Measurements from ENCODE around the gene CLPTM1.
A peak's percentile ranks its signal among the peaks of the same experiment; 100 is the strongest.
"Not testable (repeated sequence)": the region's sequence is repeated elsewhere in the genome, so short reads cannot be mapped to it uniquely, and the experiment has no call there.

The CLPTM1 gene

DNA sequence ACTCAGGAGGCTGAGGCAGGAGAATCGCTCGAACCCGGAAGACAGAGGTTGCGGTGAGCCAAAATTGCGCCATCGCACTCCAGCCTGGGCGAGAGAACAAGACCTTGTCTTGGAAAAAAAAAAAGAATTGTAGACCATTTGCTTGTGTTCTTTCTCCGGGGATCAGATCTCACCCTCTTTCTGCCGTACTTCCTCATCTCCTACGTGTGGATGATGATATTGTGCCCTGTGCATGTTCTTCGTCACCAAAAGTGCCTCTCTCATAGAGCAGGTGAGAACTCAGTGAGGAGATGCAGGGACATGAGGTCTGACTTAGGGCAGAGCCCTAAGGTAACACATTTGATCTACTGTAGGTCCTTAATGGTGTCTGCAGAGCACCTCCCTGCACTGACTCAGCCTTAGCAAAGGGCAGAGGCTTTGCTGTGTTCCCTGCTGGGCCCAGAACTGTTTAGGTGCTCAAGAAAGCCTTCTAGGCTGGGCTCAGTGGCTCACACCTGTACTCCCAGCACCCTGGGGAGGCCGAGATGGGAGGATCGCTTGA lies 8.1 kb upstream of the CLPTM1 start:
- DNase-seq: no peak

DNA sequence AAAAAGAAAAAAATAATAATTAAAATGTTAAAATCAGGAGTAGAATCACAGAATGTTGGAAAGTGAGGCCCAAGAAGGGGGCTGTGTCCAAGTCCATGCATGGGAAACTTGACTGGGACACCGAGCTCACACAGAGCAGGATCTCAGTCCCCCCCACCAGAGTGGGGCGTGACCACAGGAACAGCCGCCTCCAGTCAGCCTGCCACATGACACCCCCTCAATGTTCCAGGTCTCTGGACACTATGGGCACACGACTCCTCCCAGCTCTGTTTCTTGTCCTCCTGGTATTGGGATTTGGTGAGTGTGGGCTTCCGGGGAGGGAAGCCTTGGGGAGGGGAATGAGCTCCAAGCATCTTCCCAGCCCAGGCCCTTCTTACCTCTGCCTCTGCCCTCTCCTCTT lies 6.9 kb upstream of the CLPTM1 start:
- no peak for DNase-seq

DNA sequence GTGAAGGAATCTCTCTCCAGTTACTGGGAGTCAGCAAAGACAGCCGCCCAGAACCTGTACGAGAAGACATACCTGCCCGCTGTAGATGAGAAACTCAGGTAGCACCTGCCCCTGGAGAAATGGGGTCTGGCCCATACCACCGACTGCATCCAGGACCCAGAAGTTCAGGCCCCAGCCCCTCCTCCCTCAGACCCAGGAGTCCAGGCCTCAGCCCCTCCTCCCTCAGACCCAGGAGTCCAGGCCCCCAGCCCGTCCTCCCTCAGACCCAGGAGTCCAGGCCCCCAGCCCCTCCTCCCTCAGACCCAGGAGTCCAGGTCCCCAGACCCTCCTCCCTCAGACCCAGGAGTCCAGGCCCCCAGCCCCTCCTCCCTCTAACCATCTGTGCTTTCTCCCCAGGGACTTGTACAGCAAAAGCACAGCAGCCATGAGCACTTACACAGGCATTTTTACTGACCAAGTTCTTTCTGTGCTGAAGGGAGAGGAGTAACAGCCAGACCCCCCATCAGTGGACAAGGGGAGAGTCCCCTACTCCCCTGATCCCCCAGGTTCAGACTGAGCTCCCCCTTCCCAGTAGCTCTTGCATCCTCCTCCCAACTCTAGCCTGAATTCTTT lies 6.3 kb upstream of the CLPTM1 start:
- no peak for DNase-seq

DNA sequence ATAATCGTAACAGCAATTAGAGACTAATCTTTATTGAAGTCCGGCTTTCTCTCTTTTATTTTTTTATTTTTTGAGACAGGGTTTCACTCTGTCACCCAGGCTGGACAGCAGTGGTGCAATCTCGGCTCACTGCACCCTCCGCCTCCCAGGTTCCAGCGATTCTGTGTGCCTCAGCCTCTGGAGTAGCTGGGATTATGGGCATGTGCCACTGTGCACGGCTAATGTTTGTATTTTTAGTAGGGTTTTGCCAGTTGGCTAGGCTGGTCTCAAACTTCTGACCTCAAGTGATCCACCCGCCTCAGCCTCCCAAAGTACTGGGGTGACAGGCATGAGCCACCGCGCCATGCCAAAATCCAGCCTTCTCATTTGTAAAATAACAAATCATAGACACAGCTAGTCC lies 5.6 kb upstream of the CLPTM1 start:
- DNase-seq: no peak

DNA sequence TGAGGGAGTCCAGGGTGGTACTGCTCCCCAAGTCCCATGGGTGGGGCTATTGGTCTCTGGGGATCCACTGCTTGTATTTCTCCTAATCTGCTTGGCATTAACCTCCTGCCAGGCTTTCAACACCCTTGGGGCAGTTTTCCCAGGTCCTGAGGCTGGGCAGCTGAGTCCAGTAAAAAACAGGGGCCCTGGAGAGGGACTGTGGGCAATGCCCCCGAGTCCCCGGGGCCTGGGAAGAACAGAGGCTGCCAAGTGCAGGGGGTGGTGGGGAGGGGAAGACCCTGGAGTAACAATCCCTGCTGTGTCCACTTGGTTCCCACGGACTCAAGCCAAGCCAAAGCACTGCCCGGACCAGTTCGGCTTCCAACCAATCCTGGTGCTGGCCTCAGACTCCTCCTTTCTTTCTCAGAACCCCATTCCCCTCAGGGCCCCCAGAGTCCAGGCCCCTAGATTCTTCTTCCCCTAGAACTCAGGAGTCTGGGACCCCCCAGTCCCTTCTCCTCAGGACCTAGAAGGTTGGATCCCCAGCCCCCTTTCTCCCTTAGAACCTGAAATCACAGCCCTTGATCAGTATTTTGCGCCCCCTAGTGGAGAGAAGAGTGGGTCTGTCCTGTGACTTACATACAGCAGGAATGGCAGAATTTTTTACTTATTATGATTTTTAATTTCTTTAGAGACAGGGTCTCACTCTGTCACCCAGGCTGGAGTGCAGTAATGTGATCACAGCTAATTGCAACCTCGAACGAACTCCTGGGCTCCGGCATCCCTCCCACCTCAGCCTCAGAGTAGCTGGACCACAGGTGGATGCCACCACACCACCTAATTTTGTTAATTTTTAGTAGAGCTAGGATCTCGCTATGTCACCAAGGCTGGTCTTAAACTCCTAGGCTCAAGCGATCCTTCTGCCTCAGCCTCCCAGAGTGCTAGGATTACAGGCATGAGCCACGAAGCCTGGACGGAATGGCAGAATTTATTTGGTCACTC lies 3.7 kb upstream of the CLPTM1 start:
- DNase-seq: peak; percentile 29

DNA sequence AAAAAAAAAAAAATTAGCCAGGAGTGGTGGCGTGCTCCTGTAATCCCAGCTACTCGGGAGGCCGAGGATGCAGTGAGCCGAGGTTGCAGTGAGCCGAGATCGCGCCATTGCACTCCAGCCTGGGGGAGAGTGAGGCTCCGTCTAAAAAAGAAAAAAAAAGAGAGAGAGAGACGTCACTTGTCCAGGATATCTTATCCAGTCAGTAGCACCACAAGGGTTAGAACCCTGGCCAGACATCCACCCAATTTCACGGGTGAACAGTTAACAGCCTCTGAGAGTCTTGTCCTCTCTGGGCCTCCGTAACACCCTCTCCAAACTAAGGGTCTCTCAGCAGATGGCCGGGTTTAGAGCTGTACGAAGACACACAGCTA lies 917 bp upstream of the CLPTM1 start:
- no peak for DNase-seq

DNA sequence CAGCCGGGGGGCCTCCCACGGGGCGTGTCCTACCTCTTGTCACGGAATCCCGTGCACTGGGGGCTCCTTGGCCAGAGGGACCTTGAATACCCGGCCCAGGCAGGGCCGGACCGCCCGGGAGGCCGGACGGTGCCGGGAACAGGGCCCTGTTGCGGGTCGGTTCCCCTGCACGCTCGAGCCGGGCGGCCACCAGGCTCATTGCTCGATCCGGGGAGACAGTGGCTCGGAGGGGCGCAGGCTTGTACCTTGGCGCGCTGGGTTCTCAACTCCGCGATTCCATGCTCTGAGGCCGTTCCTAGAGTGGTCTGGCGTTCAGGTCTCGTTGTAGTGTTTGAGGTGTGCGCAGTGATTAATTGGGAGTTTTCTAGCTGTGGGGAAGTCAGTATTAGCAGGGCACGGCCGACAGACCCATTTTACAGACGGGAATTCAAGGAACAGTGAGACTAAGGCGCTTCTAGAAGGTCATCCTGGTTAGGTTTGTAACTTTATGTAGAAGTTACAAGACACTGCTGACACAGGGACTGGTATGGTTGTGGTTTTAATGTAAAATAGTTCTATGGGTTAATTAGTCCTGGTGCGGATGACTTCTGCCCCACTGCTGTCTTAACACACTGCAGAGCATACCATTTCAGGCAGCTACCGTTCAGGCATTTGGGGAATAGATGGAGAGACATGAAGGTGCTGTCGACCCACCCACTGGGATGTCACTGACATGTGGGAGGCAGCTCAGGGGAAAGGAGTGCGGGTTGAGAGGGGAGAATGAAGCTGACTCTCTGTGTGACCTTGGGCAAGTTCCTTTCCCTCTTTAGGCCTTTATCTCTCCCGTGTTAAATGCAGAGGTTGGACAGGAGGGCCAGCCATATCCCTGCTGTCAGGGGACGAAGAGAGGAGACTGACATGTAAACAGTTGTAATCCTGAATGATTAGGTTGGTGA lies 592 bp downstream of the CLPTM1 start:
- no peak for DNase-seq

DNA sequence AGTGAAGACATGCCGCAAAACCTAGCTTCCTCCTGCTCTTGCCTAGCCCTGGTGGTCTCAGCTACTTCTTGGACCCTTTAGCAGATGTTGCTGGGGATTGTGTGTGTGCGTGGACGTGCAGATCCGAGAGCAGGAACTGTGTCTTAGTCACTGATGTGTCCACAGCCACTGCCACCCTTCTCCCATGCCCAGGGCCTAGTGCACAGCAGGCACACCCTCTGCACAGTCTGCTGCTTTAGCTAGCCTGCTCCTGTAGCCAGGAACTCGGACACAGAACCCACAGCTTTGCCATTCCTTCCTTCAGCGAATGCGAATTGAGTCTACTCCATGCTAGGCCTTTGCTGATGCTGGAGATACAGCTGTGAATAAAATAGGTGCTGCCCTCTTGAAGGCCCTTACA lies 2.3 kb downstream of the CLPTM1 start:
- DNase-seq: no peak

DNA sequence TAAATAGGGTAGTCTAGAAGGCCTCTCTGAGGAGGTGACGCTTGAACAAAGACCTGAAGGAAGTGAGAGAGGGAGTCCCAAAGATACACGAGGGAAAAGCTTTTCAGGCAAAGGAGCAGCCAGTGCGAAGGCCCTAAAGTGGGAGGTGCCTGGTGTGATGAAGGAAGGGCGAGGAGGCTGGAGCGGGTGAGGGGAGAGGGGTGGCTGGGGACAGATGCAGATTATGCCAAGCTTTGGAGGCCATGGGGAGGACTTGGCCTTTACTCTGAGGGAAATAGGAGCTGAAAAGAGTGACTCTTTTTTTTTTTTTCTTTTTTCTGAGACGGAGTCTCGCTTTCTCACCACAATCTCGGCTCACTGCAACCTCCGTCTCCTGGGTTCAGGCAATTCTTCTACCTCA lies 2.9 kb downstream of the CLPTM1 start:
- DNase-seq: no peak

DNA sequence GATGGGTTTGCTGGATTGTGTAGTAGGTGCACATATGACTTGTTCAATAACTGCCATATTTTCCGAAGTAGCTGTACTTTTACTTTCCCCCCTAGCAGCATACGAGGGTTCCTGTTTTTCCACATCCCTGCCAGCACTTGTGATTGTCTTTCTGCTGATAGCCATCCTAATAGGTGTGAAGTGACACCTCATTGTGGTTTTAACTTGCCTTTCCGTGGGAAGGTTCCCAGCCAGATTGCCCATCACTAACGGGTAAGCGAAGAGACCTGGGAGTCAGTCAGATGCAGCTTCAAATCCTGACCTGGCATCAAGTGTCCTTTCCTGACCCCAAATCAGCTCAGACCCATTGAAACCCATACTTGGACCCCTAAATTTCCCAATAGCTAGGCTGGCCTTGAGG lies 4.5 kb downstream of the CLPTM1 start:
- no peak for DNase-seq

DNA sequence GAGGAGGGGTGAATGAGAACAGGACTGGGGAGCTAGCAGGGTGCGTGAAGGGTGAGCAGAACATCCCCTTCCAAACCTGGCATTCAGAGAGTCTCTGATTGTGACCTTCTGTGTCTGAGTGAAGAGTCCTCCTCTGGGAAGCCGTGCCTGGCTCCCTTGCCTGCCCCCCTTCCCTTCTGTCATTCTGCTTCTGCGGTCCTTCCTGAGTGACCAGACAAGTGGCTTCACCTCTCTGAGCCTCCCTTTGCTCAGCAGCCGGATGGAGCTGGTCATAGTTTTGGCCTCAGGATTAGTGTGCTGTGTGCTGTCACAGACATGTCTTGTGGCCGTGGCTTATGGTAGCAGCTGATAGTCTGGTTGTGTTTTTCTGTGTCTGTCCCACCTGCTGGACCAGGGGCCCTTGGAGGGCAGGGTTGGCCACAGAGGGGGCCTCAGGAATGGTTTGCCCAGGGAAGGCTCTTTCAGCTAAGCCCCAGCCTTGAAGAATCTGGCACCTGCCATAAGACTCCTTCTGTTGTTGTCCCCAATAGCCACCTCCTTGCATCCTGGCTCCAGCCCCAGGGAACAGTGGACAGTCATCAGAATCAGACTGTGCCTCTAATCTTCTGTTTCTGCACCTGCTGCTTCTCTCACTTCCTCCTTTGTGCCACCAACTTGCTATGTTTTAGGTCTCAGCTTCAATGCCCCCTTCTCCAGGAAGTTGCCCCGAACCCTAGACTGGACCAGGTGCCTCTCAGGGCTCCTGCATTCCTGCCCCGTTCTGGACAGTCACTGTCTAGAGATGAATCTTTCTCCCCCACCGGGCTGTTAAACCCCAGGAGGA lies 5.9 kb downstream of the CLPTM1 start:
- DNase-seq: no peak

DNA sequence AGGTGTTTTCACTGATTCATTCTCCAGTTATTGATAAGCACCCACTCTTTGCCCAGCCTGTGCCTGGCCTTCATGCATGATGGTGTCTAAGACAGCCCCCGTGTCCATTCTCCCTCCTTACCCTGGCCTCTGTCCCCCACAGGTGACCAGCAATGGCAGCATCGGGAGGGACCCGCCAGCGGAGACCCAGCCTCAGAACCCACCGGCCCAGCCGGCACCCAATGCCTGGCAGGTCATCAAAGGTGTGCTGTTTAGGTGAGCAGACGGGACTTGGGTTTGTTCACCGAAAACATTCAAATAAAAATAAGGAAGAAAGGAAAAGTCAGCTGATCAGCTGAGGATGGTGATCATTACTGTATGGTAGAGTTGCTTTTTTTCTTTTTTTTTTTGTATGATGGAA lies 6.6 kb downstream of the CLPTM1 start:
- DNase-seq: no peak

DNA sequence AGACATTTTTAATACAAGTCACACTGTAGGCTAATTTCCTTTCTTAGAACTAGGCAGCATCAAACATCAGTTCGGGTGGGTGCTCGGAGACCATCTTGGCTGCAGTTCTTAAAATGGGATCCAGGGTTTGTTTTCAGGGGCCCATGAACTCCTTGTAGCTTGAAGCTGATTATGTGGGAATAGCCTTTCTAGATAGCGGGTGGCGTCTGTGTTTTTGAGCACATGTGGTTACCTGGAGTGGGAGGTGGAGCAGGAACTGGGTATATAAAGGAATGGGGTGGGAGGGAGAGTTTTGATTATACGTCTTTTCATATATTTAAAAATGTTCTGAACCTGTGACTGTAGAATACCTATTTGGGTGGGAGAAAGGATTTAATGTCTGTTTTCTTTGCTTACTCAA lies 12.9 kb downstream of the CLPTM1 start:
- no peak for DNase-seq

DNA sequence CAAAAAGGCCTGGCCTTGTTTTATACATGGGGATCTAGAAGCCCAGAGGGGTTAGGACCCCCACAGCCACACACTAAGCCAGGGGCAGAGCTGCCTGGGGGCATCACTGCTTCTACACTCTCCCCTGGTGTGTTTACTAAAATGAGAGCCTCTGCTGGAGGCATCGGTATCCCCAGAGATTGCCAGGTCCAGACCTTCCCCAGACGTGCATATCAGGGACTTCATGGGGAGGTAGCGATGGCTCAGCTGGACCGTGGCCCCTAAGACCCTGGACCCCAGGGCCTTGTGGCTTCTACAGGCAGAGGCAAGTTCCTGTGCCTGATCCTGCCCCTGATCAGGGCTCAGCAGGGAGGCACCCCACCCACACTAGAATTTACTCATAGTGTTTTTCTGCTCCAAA lies 13.5 kb downstream of the CLPTM1 start:
- DNase-seq: no peak

DNA sequence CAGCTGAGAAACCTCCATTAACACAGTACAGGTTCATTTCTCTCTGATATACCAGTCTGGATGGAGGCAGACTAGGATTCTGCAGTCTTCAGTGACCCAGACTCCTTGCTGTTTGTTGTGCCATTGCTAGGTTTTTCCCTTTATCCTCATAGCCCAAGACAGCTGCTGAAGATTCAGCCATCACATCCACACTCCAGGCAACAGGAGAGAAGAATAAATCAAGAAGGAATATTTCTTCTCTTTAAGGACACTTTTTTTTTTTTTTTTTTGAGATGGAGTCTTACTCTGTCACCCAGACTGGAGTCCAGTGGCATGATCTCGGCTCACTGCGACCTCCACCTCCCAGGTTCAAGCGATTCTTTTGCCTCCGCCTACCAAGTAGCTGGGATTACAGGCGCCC lies 14.3 kb downstream of the CLPTM1 start:
- DNase-seq: no peak

DNA sequence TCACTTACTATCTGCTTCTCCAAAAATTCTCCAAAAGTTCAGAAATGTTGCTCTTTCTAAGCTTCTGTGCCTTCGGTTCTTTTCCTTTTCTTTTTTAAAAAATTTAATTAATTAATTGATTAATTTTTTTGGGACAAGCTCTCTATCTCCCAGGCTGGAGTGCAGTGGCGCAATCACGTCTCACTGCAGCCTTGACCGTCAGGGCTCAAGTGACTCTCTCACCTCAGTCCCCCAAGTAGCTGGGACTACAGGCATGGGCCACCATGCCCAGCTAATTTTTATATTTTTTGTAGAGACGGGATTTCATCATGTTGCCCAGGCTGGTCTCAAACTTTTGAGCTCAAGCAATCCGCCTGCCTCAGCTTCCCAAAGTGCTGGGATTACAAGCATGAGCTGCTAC lies 16.3 kb downstream of the CLPTM1 start:
- not testable (repeated sequence) for DNase-seq

DNA sequence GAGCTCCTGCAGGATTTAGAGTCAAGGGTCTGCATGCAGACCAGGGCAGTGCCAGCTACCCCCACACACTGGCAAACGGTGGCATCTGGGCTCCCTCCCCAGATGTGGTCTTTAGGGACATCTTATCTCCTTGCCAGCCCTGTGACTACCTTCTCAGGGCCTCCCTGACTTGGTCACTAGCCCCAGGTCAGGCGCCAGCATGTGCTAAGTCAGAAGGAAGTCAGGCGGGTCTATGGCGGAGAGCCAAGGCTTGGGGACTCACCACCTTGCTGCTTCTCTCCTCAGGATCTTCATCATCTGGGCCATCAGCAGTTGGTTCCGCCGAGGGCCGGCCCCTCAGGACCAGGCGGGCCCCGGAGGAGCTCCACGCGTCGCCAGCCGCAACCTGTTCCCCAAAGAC lies 17.6 kb downstream of the CLPTM1 start:
- DNase-seq: no peak

DNA sequence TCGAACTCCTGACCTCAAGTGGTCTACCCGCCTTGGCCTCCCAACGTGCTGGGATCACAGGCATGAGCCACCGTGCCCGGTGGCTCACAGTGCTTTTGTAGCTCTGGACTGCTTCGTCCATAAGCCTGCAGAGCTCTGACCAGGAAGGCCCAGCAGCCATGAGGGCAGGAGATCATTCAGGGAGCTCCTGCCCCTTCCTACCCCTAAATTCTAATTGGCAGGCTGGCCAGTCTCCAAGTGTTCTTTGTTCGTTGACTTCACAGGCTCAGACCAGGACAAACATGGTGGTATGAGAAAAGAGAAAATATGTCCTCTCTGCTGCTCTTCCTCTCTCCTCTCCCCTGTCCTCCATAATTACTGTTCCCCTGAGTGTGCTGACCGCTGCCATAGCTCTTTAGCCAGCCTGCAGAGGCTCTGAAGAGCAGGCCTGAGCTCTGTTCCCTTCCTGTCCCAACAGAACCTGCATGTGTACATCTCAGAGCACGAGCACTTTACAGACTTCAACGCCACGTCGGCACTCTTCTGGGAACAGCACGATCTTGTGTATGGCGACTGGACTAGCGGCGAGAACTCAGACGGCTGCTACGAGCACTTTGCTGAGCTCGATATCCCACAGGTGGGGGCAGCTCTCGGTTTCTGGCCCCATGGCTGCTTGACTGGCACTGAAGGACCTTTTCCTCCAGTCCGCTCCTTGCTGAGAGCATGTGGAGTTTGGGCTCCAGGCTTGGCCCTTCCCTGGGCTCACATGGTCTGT lies 19.0 kb downstream of the CLPTM1 start:
- DNase-seq: no peak

DNA sequence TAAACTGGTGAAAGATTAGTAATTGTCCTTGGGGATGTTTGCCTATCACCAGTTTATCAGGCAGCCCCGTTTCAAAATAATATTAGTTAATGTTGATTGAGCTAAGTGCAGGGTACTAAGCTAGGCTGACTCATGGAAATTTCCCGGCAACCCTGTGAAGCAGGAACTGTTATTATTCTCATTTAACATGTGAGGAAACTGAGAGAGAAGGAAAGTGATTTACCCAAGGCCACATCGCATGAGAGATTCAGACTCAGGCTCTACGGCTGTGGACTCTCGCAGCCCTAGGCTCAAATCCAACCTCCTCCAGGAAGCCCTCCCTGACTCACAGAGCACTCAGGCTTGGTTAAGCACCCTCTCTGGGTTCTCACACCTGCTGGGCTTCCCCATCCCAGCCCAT lies 19.7 kb downstream of the CLPTM1 start:
- no peak for DNase-seq

DNA sequence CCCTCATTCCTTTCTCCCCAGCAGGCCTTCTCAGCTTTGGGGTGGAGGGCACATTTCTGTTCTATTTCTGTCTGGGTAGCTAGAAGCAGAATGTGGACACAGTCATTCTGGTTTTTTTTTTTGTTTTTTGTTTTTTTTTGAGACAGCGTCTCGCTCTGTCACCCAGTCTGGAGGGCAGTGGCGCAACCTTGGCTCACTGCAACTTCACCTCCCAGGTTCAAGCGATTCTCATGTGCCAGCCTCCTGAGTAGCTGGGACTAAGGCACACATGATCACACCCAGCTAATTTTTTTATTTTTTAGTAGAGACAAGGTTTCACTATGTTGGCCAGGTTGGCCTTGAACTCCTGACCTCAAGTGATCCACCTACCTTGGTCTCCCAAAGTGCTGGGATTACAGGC lies 20.3 kb downstream of the CLPTM1 start:
- DNase-seq: no peak

DNA sequence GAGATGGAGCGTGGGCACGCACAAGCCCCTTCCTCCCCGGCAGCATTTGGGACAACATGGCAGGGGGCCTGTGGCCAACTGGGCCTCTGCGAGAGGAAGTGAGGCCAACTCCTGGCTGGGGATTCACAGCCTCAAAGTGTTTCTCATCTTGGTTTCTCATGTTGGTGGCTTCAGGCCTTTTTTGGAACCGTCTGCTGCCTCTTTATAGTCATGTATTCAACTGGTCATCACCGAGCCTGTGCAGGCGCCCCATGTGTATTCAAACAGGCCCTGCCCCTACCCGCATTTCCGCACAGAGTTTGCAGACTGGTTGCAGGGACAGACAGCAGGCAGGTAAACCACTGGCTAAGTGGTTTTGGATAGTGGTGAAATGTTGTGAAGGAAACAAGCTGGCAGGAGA lies 28.8 kb downstream of the CLPTM1 start:
- DNase-seq: no peak

DNA sequence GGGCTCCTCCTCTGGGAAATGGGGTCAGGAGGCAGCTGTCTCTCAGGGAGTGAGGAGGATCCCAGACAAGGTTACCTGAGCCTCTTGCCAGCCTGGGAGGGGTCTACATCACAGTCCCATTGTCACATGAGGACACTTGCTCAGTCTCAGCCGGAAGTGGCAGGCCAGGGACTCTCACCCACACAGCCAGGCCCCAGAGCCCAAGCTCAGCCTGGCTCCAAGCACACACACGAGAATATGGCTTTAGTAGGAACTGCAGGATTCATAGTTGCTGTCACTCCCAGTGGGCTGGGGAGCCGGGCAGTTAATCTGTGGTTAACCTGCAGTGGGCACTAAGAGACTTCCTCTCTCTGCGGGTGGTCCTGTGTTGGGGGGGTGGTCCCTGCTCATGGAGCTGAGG lies 30.3 kb downstream of the CLPTM1 start:
- no peak for DNase-seq

All from stimulated activated CD4-positive, alpha-beta T cell treated with anti-CD3 and anti-CD28 coated beads, Interleukin-4, amount 100 ng/mL, for 1 hour (primary cell).